Stimulated activated memory B cell treated with anti-CD40 and anti-IgM and Interleukin-4, amounts not matched to agents 10 μg/mL and 1 μg/mL and 100 μg/mL, for 72 hours (primary cell): ENCODE measurements around the gene ZNF446.
"Not testable (repeated sequence)": the region's sequence is repeated elsewhere in the genome, so short reads cannot be mapped to it uniquely, and the experiment has no call there.

Source experiments
- ATAC-seq: fragments of 150-1000 bp; cut with Tn5 transposase; 2 replicates; pipeline ENCODE4 v1.10.0; 2021
- H3K27ac Mint-ChIP-seq: one replicate; pipeline ENCODE4 v1.8.0; 2022; ENCODE audit warnings: mild to moderate bottlenecking, mixed read lengths
- H3K27me3 Mint-ChIP-seq: one replicate; pipeline ENCODE4 v1.8.0; 2022; ENCODE audit warnings: mixed read lengths
- H3K36me3 Mint-ChIP-seq: one replicate; pipeline ENCODE4 v1.8.0; 2022; ENCODE audit warnings: mixed read lengths
- H3K4me1 Mint-ChIP-seq: one replicate; pipeline ENCODE4 v1.8.0; 2022; ENCODE audit warnings: mixed read lengths
- H3K4me3 Mint-ChIP-seq: one replicate; pipeline ENCODE4 v1.8.0; 2022; ENCODE audit warnings: mild to moderate bottlenecking, moderate library complexity, mixed read lengths
- H3K9me3 Mint-ChIP-seq: one replicate; pipeline ENCODE4 v1.8.0; 2022; ENCODE audit warnings: mixed read lengths

The ZNF446 gene

DNA sequence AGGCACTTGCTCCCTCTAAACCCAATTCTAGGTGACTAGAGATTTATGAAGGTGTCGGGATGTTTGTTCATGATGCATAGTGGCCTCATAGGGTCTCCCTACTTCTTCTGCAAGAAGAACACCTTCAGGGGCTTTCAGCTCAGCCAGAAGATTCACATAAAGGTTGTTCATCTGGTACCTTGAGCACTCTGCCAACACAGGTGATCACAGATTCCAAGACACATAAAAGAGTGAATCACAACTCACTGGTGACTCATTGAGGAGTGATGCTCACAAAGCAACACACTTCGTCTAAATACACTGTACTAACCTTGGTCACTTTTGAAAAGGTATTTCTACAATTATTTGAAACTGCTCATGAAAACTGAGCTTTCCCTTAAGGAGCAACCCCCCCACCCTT, 16.1 kb upstream of the ZNF446 start:
- Mint-ChIP-seq H3K36me3 (peaks cover 37% of the 10 kb centered on the region), H3K27me3 (no peaks in the 10 kb centered on the region), H3K4me1 (peaks cover 6% of the 10 kb centered on the region), H3K4me3 (no peak overlapping the region), H3K9me3 (no peaks in the 10 kb centered on the region), H3K27ac (no peak overlapping the region)
- ATAC-seq, result no peak

DNA sequence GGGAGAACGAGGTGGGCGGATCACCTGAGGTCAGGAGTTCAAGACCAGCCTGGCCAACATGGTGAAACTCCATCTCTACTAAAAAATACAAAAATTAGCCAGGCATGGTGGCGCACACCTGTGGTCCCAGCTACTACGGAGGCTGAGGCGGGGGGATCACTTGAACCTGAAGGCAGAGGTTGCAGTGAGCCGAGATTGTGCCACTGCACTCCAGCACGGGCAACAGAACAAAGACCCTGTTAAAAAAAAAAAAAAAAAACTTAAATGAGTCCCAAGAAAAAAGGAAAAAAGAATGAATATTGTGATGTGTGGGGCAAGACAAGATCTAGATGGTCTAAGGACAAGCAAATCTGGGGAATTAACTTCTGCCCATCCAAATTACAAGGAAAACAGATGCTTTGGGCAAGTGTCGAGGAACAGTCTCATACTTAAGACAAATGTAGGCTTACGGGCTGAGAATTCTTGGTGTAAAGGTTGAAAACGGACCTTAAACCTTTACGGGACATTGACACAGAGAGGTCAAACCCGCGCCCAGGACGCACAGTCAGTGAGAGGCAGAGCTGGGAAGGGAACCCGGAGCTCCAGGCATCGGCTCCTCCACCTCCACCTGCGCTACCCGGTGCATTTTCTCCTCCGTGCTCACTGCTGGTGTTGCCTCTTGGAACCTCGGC, 9.9 kb upstream of the ZNF446 start:
- Mint-ChIP-seq H3K9me3 (no peaks in the 10 kb centered on the region), H3K27ac (peak overlapping the region; percentile 87), H3K27me3 (no peaks in the 10 kb centered on the region), H3K4me1 (peaks cover 22% of the 10 kb centered on the region), H3K36me3 (peaks cover 26% of the 10 kb centered on the region), H3K4me3 (peak overlapping the region; percentile 93)
- peak; percentile 19 for ATAC-seq

DNA sequence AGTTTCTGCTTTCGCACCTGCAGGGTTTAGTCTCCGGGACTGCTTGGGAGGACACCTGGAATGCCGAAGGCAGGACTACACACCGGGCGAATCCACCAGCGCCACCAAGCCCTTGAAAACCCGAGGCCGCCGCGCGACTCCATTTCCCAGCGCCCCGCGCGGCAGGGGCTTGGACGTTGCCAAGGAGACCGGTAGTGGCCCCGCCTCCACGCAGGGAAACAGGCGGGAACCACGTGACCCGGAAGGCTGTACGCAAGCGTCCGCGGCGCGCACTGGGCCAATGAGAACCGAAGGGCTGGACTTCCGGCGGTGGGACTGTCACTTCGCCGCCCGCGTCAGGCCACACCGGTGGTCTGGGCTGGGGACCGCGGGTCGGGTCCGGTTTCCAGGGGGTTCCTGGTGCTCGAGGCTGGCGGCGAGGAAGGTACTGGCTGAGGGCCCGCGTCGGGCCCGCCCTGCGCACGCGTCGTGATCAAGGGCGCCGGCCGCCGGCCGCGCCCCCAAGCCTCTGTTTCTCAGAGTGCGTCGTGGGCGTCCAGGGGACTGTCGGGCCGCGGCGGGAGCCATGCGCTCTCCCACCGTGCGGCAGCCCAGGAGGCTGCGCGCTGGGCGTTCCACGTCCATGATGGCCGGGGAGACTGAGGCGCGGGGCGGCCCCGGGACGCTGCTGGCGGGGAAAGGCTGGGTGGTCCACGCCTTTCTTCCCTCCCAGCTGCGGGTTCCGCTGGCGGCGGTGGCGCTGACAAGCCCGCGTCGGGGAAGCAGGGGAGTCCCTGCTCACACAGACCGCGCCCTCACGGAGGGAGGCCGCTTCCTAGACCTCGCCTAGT, 9.2 kb upstream of the ZNF446 start, which contains the start of gene ZNF324:
TSS of gene ZNF324 (plus strand) at position 321 of the 830 bp plus-strand sequence. CDS start 2,106 bp downstream, outside the sequence.
- Mint-ChIP-seq H3K27me3 (no peaks in the 10 kb centered on the region), H3K9me3 (no peaks in the 10 kb centered on the region), H3K4me1 (peaks cover 22% of the 10 kb centered on the region), H3K4me3 (peak within 1 kb of the TSS; percentile 93), H3K36me3 (peaks cover 28% of the 10 kb centered on the region), H3K27ac (peak within 1 kb of the TSS; percentile 87)
- ATAC-seq, result peak; percentile 98

DNA sequence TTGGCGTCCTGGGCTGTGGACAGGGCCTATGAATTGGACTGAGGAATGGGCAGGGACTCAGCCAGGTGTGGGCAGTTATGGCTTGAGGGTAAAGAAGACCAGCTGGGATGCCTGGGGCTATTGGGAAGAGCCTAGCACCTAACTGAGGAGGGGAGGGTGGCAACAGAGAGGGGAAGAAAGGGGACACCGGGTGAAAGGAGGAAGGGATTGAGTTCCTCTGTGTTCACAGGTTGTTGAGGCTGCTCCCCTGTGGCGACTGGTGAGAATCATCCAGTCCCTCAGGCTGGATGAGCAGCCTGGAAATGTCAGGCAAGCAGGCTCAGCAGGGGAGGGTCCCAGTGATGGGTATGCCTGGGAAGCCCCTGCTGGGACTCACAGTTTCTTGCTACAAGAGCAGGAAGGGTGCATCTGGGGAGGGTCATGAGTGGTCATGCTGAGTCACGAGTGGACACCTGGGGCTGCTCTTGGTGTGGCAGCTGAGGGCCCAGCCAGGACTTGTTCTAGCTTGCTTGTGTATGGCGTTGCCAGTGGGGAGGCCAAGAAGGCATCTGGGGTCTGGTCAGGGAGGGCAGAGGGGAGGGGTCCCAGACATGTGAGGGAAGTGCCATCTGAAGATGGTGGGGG, 7.8 kb upstream of the ZNF446 start:
- no peak for ATAC-seq
- Mint-ChIP-seq H3K27ac (no peak overlapping the region), H3K9me3 (no peaks in the 10 kb centered on the region), H3K27me3 (no peaks in the 10 kb centered on the region), H3K4me3 (peak overlapping the region; percentile 93), H3K4me1 (peaks cover 22% of the 10 kb centered on the region), H3K36me3 (peaks cover 41% of the 10 kb centered on the region)

DNA sequence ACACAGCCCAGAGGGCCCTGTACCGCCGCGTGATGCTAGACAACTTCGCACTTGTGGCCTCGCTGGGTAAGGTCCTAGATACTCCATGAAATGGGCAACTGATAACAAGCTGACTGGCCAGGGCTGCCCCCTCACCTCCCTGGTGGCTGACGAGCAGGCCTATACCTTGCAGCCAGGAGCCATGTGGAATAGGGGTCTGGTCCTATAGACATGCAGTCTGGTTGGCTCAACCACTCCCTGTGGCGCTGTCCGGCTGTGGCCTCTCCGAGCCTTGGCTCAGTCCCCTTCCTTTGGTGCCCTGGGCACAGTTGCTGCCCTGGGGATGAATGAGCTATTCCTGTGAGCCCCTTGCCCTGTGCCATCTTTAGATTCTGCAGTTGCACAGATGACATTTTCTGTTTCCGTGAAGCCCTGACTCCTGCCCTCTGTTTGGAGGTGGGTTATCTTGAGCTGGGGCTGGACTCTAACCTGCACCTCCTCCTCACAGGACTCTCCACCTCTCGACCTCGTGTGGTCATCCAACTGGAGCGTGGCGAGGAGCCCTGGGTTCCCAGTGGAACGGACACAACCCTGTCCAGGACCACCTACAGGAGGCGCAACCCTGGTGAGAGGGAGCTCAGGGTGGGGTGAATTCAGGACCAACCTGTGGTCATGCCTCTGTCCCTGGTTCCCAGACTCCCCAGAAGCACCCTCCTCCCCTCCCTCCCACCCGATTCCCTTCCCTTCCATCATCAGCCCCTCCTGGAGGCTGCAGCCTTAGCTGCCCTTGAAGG, 6.7 kb upstream of the ZNF446 start:
- Mint-ChIP-seq H3K27me3 (no peaks in the 10 kb centered on the region), H3K4me1 (peaks cover 20% of the 10 kb centered on the region), H3K9me3 (no peaks in the 10 kb centered on the region), H3K36me3 (peaks cover 41% of the 10 kb centered on the region), H3K27ac (no peak overlapping the region), H3K4me3 (no peak overlapping the region)
- ATAC-seq, result no peak

DNA sequence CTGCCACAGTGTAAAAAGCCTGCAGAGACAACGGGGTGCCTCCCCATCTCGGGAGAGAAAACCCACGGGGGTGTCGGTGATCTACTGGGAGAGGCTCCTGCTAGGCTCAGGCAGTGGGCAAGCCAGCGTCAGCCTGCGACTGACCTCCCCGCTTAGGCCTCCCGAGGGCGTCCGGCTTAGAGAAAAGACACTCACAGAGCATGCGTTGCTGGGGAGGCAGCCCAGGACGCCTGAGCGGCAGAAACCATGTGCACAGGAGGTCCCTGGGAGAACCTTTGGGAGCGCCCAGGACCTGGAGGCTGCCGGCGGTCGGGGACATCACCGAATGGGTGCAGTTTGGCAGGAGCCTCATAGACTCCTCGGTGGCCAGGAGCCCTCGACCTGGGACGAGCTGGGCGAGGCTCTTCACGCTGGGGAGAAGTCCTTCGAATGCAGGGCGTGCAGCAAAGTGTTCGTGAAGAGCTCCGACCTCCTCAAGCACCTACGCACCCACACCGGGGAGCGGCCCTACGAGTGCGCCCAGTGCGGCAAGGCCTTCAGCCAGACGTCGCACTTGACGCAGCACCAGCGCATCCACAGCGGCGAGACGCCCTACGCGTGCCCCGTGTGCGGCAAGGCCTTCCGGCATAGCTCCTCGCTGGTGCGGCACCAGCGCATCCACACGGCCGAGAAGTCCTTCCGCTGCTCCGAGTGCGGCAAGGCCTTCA, 5.2 kb upstream of the ZNF446 start:
- H3K9me3 Mint-ChIP-seq, ATAC-seq, H3K4me3 Mint-ChIP-seq, H3K27me3 Mint-ChIP-seq, H3K27ac Mint-ChIP-seq: not testable (repeated sequence)
- Mint-ChIP-seq H3K36me3 (peaks cover 41% of the 10 kb centered on the region), H3K4me1 (peaks cover 29% of the 10 kb centered on the region)

DNA sequence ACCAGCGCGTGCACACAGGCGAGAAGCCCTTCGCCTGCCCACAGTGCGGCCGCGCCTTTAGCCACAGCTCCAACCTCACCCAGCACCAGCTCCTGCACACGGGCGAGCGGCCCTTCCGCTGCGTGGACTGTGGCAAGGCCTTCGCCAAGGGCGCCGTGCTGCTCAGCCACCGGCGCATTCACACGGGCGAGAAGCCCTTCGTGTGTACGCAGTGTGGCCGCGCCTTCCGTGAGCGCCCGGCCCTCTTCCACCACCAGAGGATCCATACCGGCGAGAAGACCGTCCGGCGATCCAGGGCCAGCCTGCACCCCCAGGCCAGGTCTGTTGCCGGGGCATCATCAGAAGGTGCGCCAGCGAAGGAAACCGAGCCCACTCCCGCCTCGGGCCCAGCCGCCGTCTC, 4.4 kb upstream of the ZNF446 start:
- H3K27me3 Mint-ChIP-seq, result no peaks in the 10 kb centered on the region
- H3K27ac Mint-ChIP-seq, result no peak overlapping the region
- H3K4me1 Mint-ChIP-seq, result peaks cover 33% of the 10 kb centered on the region
- H3K9me3 Mint-ChIP-seq, result no peaks in the 10 kb centered on the region
- ATAC-seq, result no peak
- H3K36me3 Mint-ChIP-seq, result peaks cover 41% of the 10 kb centered on the region
- H3K4me3 Mint-ChIP-seq, result no peak overlapping the region

DNA sequence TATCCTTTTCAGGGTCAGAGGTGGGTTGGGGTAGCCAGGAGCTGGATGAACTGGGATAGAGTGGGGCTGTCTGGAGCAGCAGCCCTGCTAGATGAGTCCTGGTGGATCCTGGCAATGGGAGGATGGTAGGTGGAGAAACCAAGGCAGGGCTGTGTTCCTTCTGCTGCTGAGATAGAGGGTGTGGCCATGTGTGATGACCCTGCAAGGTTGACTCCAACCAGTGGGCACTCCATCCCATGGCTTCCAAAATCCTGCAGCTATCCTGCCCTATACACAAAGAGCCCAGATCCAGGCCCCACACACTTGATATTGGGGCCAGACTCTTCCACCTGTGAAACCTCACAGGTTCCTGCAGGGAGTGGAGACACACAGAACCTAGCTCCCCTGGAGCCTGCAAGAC, 2.4 kb upstream of the ZNF446 start:
- H3K4me1 Mint-ChIP-seq, result peaks cover 33% of the 10 kb centered on the region
- H3K4me3 Mint-ChIP-seq, result no peak overlapping the region
- H3K27me3 Mint-ChIP-seq, result no peaks in the 10 kb centered on the region
- no peaks in the 10 kb centered on the region for H3K9me3 Mint-ChIP-seq
- peaks cover 30% of the 10 kb centered on the region for H3K36me3 Mint-ChIP-seq
- no peak overlapping the region for H3K27ac Mint-ChIP-seq
- ATAC-seq, result no peak

DNA sequence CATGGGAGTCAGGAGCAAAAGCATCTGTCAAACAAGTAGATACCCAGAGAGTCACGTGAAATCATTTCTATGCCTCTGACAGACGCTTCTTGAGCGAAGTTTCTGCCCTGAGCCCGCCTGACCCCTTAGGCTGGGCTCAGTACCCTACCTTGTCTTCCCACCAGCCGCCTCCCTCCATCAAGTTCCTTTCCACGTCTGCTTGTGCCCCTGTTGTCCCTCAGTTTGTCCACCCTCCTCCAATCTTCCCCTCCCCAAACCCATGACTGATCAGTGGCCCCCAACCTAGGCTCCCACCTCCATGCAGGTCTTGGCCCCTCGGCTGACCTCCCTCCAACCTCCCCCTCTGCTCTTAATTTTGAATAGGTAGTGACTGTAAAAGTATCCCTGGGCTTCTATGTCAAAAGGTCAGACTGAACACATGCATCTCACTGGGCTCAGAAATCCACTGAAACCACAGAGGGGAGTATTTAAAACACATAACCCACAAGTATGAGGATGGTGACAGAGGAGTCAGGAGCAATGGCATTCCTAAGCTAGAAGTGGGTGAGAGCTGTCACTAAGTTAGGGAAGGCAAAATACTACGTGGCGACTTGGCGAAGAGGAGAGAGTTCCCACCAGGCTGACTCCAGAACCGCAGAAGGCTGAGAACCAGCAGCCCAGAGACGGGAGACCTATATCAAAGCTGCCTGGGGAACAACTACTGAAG, 1.7 kb upstream of the ZNF446 start:
- H3K36me3 Mint-ChIP-seq, result peaks cover 36% of the 10 kb centered on the region

DNA sequence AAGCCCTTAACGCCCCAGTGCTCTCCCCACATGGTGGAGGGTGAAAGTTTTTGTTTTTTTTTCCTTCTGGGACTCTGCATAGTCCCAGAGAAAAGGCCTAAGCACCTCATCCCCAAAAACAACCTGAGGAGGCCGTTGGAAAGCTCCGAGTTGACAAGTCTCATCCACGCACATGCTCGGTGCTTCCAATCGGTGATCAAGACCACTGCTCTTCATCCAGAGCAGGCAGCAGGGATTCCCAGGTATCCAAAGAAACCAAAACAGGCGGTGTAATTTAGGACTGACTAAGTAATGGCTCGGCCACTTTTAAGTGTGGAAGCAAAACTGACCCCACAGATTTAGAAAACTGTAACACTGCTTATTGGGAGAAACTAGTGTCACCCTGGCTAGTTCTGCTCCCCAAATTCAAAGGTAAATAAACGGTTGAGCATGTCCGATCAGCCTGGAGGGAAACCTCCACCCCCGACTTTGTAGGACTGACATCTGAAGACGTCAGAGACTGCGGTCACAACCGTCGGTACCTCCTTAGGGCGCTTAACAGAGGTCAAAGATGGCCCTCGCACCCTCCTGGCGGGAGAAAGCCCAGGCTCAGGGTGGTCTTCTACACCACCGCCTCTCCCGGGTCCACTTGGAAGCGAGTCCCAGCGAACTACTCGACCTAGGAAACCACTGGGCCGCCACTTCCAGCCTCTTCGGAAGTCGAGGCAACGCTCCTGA, 997 bp upstream of the ZNF446 start:
- H3K4me3 Mint-ChIP-seq, result peak overlapping the region; percentile 91
- H3K36me3 Mint-ChIP-seq, result peaks cover 34% of the 10 kb centered on the region
- peaks cover 33% of the 10 kb centered on the region for H3K4me1 Mint-ChIP-seq
- peak overlapping the region; percentile 88 for H3K27ac Mint-ChIP-seq
- H3K27me3 Mint-ChIP-seq, result no peaks in the 10 kb centered on the region
- ATAC-seq, result peak; percentile 1
- H3K9me3 Mint-ChIP-seq, result no peaks in the 10 kb centered on the region

More for the DNA sequence above, 1.7 kb upstream of the ZNF446 start:
- Mint-ChIP-seq H3K4me3 (peak overlapping the region; percentile 21), H3K4me1 (peaks cover 33% of the 10 kb centered on the region), H3K27ac (no peak overlapping the region), H3K9me3 (no peaks in the 10 kb centered on the region), H3K27me3 (no peaks in the 10 kb centered on the region)
- no peak for ATAC-seq

DNA sequence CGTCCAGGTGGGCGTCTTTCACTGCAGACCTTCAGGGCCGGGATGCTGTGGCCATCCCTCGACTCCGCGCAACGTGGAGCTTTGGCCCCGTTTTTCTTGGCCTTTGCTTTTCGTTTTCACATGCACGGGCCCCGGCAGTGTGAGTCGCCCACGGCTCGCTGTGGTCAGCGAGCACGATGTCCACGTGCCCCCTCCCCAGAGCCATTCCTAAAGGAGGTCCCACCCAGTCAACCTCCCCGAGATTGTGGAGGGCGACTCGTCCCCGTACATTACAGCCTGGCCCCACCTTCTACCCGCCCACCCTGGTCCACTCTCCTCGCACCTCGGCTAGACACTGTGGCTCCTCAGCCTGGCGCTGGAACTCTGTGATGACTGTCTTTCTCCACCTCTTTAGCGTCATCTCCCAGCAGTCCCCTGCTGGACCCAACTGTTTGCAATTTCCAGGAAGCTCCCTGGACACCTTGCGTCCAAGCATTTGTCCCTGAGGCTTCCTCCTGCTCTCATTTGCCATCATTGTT, 405 bp downstream of the ZNF446 start:
- Mint-ChIP-seq H3K9me3 (no peaks in the 10 kb centered on the region), H3K4me3 (peak overlapping the region; percentile 91), H3K27ac (peak overlapping the region; percentile 88), H3K36me3 (peaks cover 32% of the 10 kb centered on the region), H3K4me1 (peaks cover 38% of the 10 kb centered on the region), H3K27me3 (no peaks in the 10 kb centered on the region)
- peak; percentile 0 for ATAC-seq

DNA sequence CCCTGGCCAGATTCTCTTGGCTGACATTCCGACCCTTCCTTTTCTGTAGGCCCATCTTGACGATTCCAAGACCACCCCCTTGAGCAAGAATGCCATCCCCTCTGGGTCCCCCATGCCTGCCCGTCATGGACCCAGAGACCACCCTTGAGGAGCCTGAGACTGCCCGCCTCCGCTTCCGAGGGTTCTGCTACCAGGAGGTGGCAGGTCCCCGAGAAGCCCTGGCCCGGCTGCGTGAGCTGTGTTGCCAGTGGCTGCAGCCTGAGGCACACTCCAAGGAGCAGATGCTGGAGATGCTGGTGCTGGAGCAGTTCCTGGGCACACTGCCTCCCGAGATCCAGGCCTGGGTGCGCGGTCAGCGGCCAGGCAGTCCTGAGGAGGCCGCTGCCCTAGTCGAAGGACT, 978 bp downstream of the ZNF446 start:
- H3K27me3 Mint-ChIP-seq, result no peaks in the 10 kb centered on the region
- H3K4me1 Mint-ChIP-seq, result peaks cover 38% of the 10 kb centered on the region
- H3K4me3 Mint-ChIP-seq, result peak overlapping the region; percentile 91
- H3K27ac Mint-ChIP-seq, result peak overlapping the region; percentile 88
- H3K36me3 Mint-ChIP-seq, result peaks cover 29% of the 10 kb centered on the region
- no peaks in the 10 kb centered on the region for H3K9me3 Mint-ChIP-seq
- ATAC-seq, result no peak

DNA sequence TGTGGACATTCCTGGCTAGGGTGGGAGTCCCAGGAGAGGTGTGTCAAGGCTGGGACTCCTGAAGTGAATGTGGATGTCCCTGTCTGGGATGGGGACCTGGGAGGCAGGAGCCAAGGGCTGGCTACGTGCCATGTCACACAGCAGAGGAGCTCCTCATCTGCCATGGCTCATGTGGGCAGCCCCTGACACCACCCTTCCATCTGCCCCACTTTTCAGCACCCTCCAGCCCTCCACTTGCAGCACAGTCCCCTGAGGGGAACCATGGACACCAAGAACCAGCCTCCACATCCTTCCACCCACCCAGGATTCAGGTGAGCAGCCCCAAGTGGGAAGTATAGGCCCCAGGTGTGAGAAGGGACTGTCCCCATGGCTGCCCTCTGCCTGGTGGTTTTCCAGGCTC, 1.7 kb downstream of the ZNF446 start:
- H3K4me3 Mint-ChIP-seq, result no peak overlapping the region
- no peak overlapping the region for H3K27ac Mint-ChIP-seq
- no peaks in the 10 kb centered on the region for H3K27me3 Mint-ChIP-seq
- H3K4me1 Mint-ChIP-seq, result peaks cover 38% of the 10 kb centered on the region
- H3K36me3 Mint-ChIP-seq, result peaks cover 28% of the 10 kb centered on the region
- no peak for ATAC-seq
- H3K9me3 Mint-ChIP-seq, result no peaks in the 10 kb centered on the region
